Muscle of leg (tissue), 11 donors: Measurements from ENCODE around the gene DES. TPM values are rescaled to one million over a fixed set of nuclear protein-coding genes. Genes with fewer than 3 reads are reported as not detected.

Experiments
- DNase-seq: peaks from one replicate; pipeline ENCODE4 v3.0.0; 2013
- H3K27ac ChIP-seq: one replicate; pipeline ENCODE4 v1.5.1; 2013; ENCODE audit warnings: mild to moderate bottlenecking, low read length, control low read depth
- H3K27me3 ChIP-seq: one replicate; pipeline ENCODE4 v1.6.1; 2013; ENCODE audit warnings: low read length; ENCODE audit not compliant: control insufficient read depth, insufficient read depth
- H3K36me3 ChIP-seq: one replicate; pipeline ENCODE4 v1.6.1; 2013; ENCODE audit warnings: low read length; ENCODE audit not compliant: control insufficient read depth, insufficient read depth
- H3K4me1 ChIP-seq: one replicate; pipeline ENCODE4 v1.6.1; 2013; ENCODE audit warnings: low read length; ENCODE audit not compliant: control insufficient read depth, insufficient read depth
- H3K4me3 ChIP-seq: one replicate; pipeline ENCODE4 v1.5.1; 2013; ENCODE audit warnings: low read length, control low read depth
- H3K9me3 ChIP-seq: replicated peaks from 2 replicates; pipeline ENCODE4 v1.6.1; 2013; ENCODE audit warnings: low read depth, low read length; ENCODE audit not compliant: control insufficient read depth
- WGBS: methylation state at CpG from one replicate; pipeline ENCODE4 v1.1.5; 2013; ENCODE audit warnings: missing lambda C conversion rate; ENCODE audit not compliant: insufficient coverage; 5-methylcytosine and 5-hydroxymethylcytosine counted together
- polyA plus RNA-seq, 8 donors: library from polyadenylated mRNA; unstranded; fragments of 120-200 nt; gene quantifications; one replicate each; pipeline versions ENCODE4 v1.2.1 to v1.2.3, GENCODE V29; 2013; ENCODE audit warnings: inconsistent platforms in 1 of 8, low replicate concordance in 1 of 8; ENCODE audit not compliant: insufficient read length in 8 of 8, insufficient read depth in 1 of 8
- total RNA-seq: library from RNA; stranded (reverse); fragments of 120-200 nt; gene quantifications from one replicate; pipeline ENCODE4 v1.2.4, GENCODE V29; 2013

The DES gene
- total and polyA plus RNA-seq, 9 donors = 2,139 to 4,335 (median 3,834) TPM

- 0% methylated on average over 1 of the region's 6 CpGs for WGBS
Observed at GRCh38 chr2:219396863-219397457, 21.2 kb upstream of the DES start.

GRCh38 chr2:219398721-219399363 is 19.3 kb upstream of the DES start:
- 80% methylated on average over 1 of the region's 5 CpGs for WGBS
- Histone ChIP-seq H3K4me1 (peaks cover 5% of the 10 kb centered on the region), H3K36me3 (no peaks in the 10 kb centered on the region), H3K27me3 (no peaks in the 10 kb centered on the region), H3K4me3 (no peak overlapping the region), H3K27ac (no peak overlapping the region), H3K9me3 (no peaks in the 10 kb centered on the region)
- DNase-seq = no peak

More at GRCh38 chr2:219396863-219397457, 21.2 kb upstream of the DES start:
- Histone ChIP-seq H3K4me3 (no peak overlapping the region), H3K27me3 (no peaks in the 10 kb centered on the region), H3K27ac (no peak overlapping the region), H3K4me1 (peaks cover 2% of the 10 kb centered on the region), H3K9me3 (no peaks in the 10 kb centered on the region), H3K36me3 (no peaks in the 10 kb centered on the region)
- DNase-seq = no peak

GRCh38 chr2:219399716-219400478 is 18.3 kb upstream of the DES start:
- Histone ChIP-seq H3K9me3 (no peaks in the 10 kb centered on the region), H3K27me3 (no peaks in the 10 kb centered on the region), H3K4me3 (no peak overlapping the region), H3K4me1 (peaks cover 15% of the 10 kb centered on the region), H3K36me3 (no peaks in the 10 kb centered on the region), H3K27ac (no peak overlapping the region)
- WGBS = 61% methylated on average over 9 of the region's 14 CpGs
- DNase-seq = no peak

GRCh38 chr2:219400562-219400961 is 17.6 kb upstream of the DES start:
- H3K9me3 ChIP-seq = no peaks in the 10 kb centered on the region
- H3K27me3 ChIP-seq = no peaks in the 10 kb centered on the region
- no peak for DNase-seq
- H3K27ac ChIP-seq = no peak overlapping the region
- H3K4me1 ChIP-seq = peaks cover 22% of the 10 kb centered on the region
- 60% methylated on average over 4 of the region's 6 CpGs for WGBS
- H3K4me3 ChIP-seq = no peak overlapping the region
- H3K36me3 ChIP-seq = no peaks in the 10 kb centered on the region

GRCh38 chr2:219401606-219402005 is 16.6 kb upstream of the DES start:
- Histone ChIP-seq H3K9me3 (no peaks in the 10 kb centered on the region), H3K27ac (no peak overlapping the region), H3K4me1 (peaks cover 32% of the 10 kb centered on the region), H3K36me3 (no peaks in the 10 kb centered on the region), H3K27me3 (no peaks in the 10 kb centered on the region), H3K4me3 (no peak overlapping the region)
- DNase-seq = no peak
- 80% methylated on average over 6 of the region's 8 CpGs for WGBS

GRCh38 chr2:219402665-219403515 is 15.3 kb upstream of the DES start:
- peak; percentile 89 for DNase-seq
- H3K36me3 ChIP-seq = no peaks in the 10 kb centered on the region
- 0% methylated on average over 5 of the region's 15 CpGs for WGBS
- no peak overlapping the region for H3K4me3 ChIP-seq
- H3K27me3 ChIP-seq = no peaks in the 10 kb centered on the region
- H3K27ac ChIP-seq = no peak overlapping the region
- no peaks in the 10 kb centered on the region for H3K9me3 ChIP-seq
- peaks cover 43% of the 10 kb centered on the region for H3K4me1 ChIP-seq

GRCh38 chr2:219403861-219404260 is 14.3 kb upstream of the DES start:
- peak overlapping the region; percentile 99 for H3K27ac ChIP-seq
- H3K9me3 ChIP-seq = no peaks in the 10 kb centered on the region
- DNase-seq = no peak
- peaks cover 53% of the 10 kb centered on the region for H3K4me1 ChIP-seq
- 92% methylated on average over 7 of the region's 9 CpGs for WGBS
- no peaks in the 10 kb centered on the region for H3K36me3 ChIP-seq
- no peaks in the 10 kb centered on the region for H3K27me3 ChIP-seq
- no peak overlapping the region for H3K4me3 ChIP-seq

GRCh38 chr2:219404291-219404910 is 13.8 kb upstream of the DES start:
- H3K4me1 ChIP-seq = peaks cover 58% of the 10 kb centered on the region
- peak; percentile 85 for DNase-seq
- H3K9me3 ChIP-seq = no peaks in the 10 kb centered on the region
- no peaks in the 10 kb centered on the region for H3K36me3 ChIP-seq
- H3K27ac ChIP-seq = peak overlapping the region; percentile 99
- 45% methylated on average over 10 of the region's 10 CpGs for WGBS
- peaks cover 2% of the 10 kb centered on the region for H3K27me3 ChIP-seq
- H3K4me3 ChIP-seq = peak overlapping the region; percentile 29

- Histone ChIP-seq H3K27me3 (peaks cover 2% of the 10 kb centered on the region), H3K27ac (peak overlapping the region; percentile 99), H3K4me3 (peak overlapping the region; percentile 29), H3K9me3 (no peaks in the 10 kb centered on the region), H3K4me1 (peaks cover 62% of the 10 kb centered on the region), H3K36me3 (no peaks in the 10 kb centered on the region)
- WGBS = 59% methylated on average over 4 of the region's 7 CpGs
- peak; percentile 82 for DNase-seq
Observed at GRCh38 chr2:219404954-219405353, 13.2 kb upstream of the DES start.
